Measurements from ENCODE around the gene RCOR1.

- TF ChIP-seq, protein P1, sequence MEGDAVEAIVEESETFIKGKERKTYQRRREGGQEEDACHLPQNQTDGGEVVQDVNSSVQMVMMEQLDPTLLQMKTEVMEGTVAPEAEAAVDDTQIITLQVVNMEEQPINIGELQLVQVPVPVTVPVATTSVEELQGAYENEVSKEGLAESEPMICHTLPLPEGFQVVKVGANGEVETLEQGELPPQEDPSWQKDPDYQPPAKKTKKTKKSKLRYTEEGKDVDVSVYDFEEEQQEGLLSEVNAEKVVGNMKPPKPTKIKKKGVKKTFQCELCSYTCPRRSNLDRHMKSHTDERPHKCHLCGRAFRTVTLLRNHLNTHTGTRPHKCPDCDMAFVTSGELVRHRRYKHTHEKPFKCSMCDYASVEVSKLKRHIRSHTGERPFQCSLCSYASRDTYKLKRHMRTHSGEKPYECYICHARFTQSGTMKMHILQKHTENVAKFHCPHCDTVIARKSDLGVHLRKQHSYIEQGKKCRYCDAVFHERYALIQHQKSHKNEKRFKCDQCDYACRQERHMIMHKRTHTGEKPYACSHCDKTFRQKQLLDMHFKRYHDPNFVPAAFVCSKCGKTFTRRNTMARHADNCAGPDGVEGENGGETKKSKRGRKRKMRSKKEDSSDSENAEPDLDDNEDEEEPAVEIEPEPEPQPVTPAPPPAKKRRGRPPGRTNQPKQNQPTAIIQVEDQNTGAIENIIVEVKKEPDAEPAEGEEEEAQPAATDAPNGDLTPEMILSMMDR (IDR thresholded peaks at IDR 0.05; ENCODE audit: poor library complexity, severe bottlenecking), result no peak
- TF ChIP-seq EZH2 (IDR thresholded peaks at IDR 0.05; ENCODE audit: borderline replicate concordance, insufficient read depth, low read length, poor library complexity, severe bottlenecking), result no peak
- TF ChIP-seq POLR2AphosphoS5 (IDR thresholded peaks at IDR 0.05), result no peak
- TF ChIP-seq TAF1 (IDR thresholded peaks at IDR 0.05; ENCODE audit: low read depth), result no peak
- TF ChIP-seq RAD21 (conservative IDR thresholded peaks at IDR 0.05), result no peak
- no peak for TF ChIP-seq REST (IDR thresholded peaks at IDR 0.05; ENCODE audit: borderline replicate concordance)
- TF ChIP-seq EP300 (conservative IDR thresholded peaks at IDR 0.05; ENCODE audit: poor library complexity, severe bottlenecking), result no peak
- no peak for TF ChIP-seq MXI1 (conservative IDR thresholded peaks at IDR 0.05; ENCODE audit: poor library complexity, severe bottlenecking)
- TF ChIP-seq SMC3 (conservative IDR thresholded peaks at IDR 0.05; ENCODE audit: poor library complexity), result no peak
Measured at GRCh38 chr14:102645746-102646440, 53.4 kb downstream of the RCOR1 start.

Measured in neural cell (in vitro differentiated cells).